ENCODE results near the gene CENPN. TPM values are rescaled to one million over a fixed set of nuclear protein-coding genes. Genes with fewer than 3 reads are reported as not detected.

CENPN gene
- total RNA-seq, 2 donors from 2014 or later: 4.2 to 6.4 TPM

GRCh38 chr16:81008505-81008789 is 1.4 kb downstream of the CENPN start:
- intact Hi-C loops (cut with DNase I): loop anchor here in 1 of 2 donors (10.0 kb wide), 1 partner anchor 66 kb away; the partner anchor contains the start of gene C16orf46
- no peak for DNase-seq (ENCODE audit: low spot score)

- no peak for DNase-seq (ENCODE audit: low spot score)
- intact Hi-C loops (cut with DNase I): no loop called here
Measured at GRCh38 chr16:81012974-81013373, 6.0 kb downstream of the CENPN start.

GRCh38 chr16:81014672-81015071 is 7.7 kb downstream of the CENPN start:
- DNase-seq (ENCODE audit: low spot score): no peak
- intact Hi-C loops (cut with DNase I): no loop called here

GRCh38 chr16:81018496-81018895 is 11.5 kb downstream of the CENPN start:
- no peak for DNase-seq (ENCODE audit: low spot score)
- intact Hi-C loops (cut with DNase I): no loop called here

- no peak for DNase-seq (ENCODE audit: low spot score)
- intact Hi-C loops (cut with DNase I): no loop called here
Measured at GRCh38 chr16:81026429-81026828, 19.4 kb downstream of the CENPN start.

- intact Hi-C loops (cut with DNase I): loop anchor here in 1 of 2 donors (10.0 kb wide), 1 partner anchor 65 kb away; the partner anchor contains the start of gene GCSH
- DNase-seq (ENCODE audit: low spot score): no peak
Measured at GRCh38 chr16:81029930-81030604, 23.1 kb downstream of the CENPN start.

GRCh38 chr16:81035398-81035974 is 28.5 kb downstream of the CENPN start, which contains the start of gene ATMIN:
ATMIN (plus strand) TSS chr16:81035842; CDS start chr16:81035871, 29 bp downstream.
- intact Hi-C loops (cut with DNase I): loop anchor here in 1 of 2 donors (10.0 kb wide), 1 partner anchor 59 kb away; the partner anchor contains the start of gene GCSH
- DNase-seq (ENCODE audit: low spot score): peak; percentile 95

- intact Hi-C loops (cut with DNase I): loop anchor here in 1 of 2 donors (10.0 kb wide), 1 partner anchor 59 kb away; the partner anchor contains the start of gene GCSH
- peak; percentile 81 for DNase-seq (ENCODE audit: low spot score)
Measured at GRCh38 chr16:81035975-81036750, 29.1 kb downstream of the CENPN start.

GRCh38 chr16:81036751-81037350 is 29.8 kb downstream of the CENPN start:
- DNase-seq (ENCODE audit: low spot score): no peak
- intact Hi-C loops (cut with DNase I): loop anchor here in 1 of 2 donors (10.0 kb wide), 1 partner anchor 58 kb away; the partner anchor contains the start of gene GCSH

GRCh38 chr16:81040131-81040530 is 33.1 kb downstream of the CENPN start:
- intact Hi-C loops (cut with DNase I): no loop called here
- DNase-seq (ENCODE audit: low spot score): no peak

- intact Hi-C loops (cut with DNase I): no loop called here
- no peak for DNase-seq (ENCODE audit: low spot score)
Measured at GRCh38 chr16:81040842-81041241, 33.8 kb downstream of the CENPN start.

GRCh38 chr16:81041696-81042095 is 34.7 kb downstream of the CENPN start:
- intact Hi-C loops (cut with DNase I): no loop called here
- no peak for DNase-seq (ENCODE audit: low spot score)

GRCh38 chr16:81042821-81043220 is 35.8 kb downstream of the CENPN start:
- DNase-seq (ENCODE audit: low spot score): no peak
- intact Hi-C loops (cut with DNase I): no loop called here

- DNase-seq (ENCODE audit: low spot score): no peak
- intact Hi-C loops (cut with DNase I): no loop called here
Measured at GRCh38 chr16:81053761-81054160, 46.7 kb downstream of the CENPN start.

GRCh38 chr16:81060576-81061306 is 53.7 kb downstream of the CENPN start:
- intact Hi-C loops (cut with DNase I): no loop called here
- no peak for DNase-seq (ENCODE audit: low spot score)

- intact Hi-C loops (cut with DNase I): no loop called here
Measured at GRCh38 chr16:81061307-81061640, 54.3 kb downstream of the CENPN start.

GRCh38 chr16:81061871-81062608 is 55.0 kb downstream of the CENPN start:
- no peak for DNase-seq (ENCODE audit: low spot score)
- intact Hi-C loops (cut with DNase I): no loop called here

More at GRCh38 chr16:81061307-81061640, 54.3 kb downstream of the CENPN start:
- DNase-seq (ENCODE audit: low spot score): no peak

- no peak for DNase-seq (ENCODE audit: low spot score)
- intact Hi-C loops (cut with DNase I): no loop called here
Measured at GRCh38 chr16:81066681-81067080, 59.7 kb downstream of the CENPN start.

- intact Hi-C loops (cut with DNase I): no loop called here
- no peak for DNase-seq (ENCODE audit: low spot score)
Measured at GRCh38 chr16:81067166-81067565, 60.2 kb downstream of the CENPN start.

Measured in posterior vena cava (tissue), 2 donors.